Tibial nerve (tissue), 4 donors: ENCODE data around the gene IWS1. TPM values are rescaled to one million over a fixed set of nuclear protein-coding genes. Genes with fewer than 3 reads are reported as not detected.

ENCODE experiments used
- DNase-seq, 2 donors: peaks; one replicate each; pipeline ENCODE4 v3.0.0-alpha.2; 2019; ENCODE audit warnings: low spot score in 2 of 2
- H3K27ac ChIP-seq, 4 donors: fragments of 200-600 bp; sonication (generic) in 3 of 4; one replicate each; pipeline ENCODE4 v1.5.1; 2017 to 2019; ENCODE audit warnings: mild to moderate bottlenecking in 1 of 4
- H3K27me3 ChIP-seq, 2 donors: fragments of 200-600 bp; sonication (generic) in 1 of 2; one replicate each; pipeline versions ENCODE4 v1.5.1 to v1.6.0; 2017 to 2019
- H3K36me3 ChIP-seq, 3 donors: fragments of 200-600 bp; sonication (generic); one replicate each; pipeline ENCODE4 v1.5.1; 2018 to 2019
- H3K4me1 ChIP-seq, 4 donors: fragments of 200-600 bp; sonication (generic) in 3 of 4; one replicate each; pipeline ENCODE4 v1.5.1; 2017 to 2019
- H3K4me3 ChIP-seq, 4 donors: fragments of 200-600 bp; sonication (generic) in 3 of 4; one replicate each; pipeline ENCODE4 v1.5.1; 2017 to 2019; ENCODE audit warnings: mild to moderate bottlenecking in 1 of 4, moderate library complexity in 1 of 4
- H3K9me3 ChIP-seq, 4 donors: fragments of 200-600 bp; sonication (generic) in 3 of 4; one replicate each; pipeline ENCODE4 v1.5.1; 2017 to 2019
- EP300 ChIP-seq, 2 donors: sonication (generic); formaldehyde crosslinking; IDR thresholded peaks; one replicate each; pipeline ENCODE4 v1.6.1; 2017; ENCODE audit warnings: antibody characterized with exemption in 2 of 2, mild to moderate bottlenecking in 1 of 2
- POLR2A ChIP-seq, 2 donors: fragments of 450-650 bp; IDR thresholded peaks; one replicate each; pipeline ENCODE4 v1.6.1; 2017; ENCODE audit warnings: antibody characterized with exemption in 2 of 2, mild to moderate bottlenecking in 2 of 2, moderate library complexity in 2 of 2
- WGBS, 2 donors: methylation state at CpG; one replicate each; pipeline ENCODE4 v1.1.5; 2018; 5-methylcytosine and 5-hydroxymethylcytosine counted together
- total RNA-seq, 4 donors: library from RNA; depleted of rRNA; stranded (reverse); fragments of >200 nt; gene quantifications; one replicate each; pipeline ENCODE4 v1.1.0, GENCODE V29; 2016
- TF ChIP-seq, protein P1 (sequence below), 5 experiments: fragments of 200-600 bp in 3 of 5; fragments of 450-650 bp in 2 of 5; sonication (generic) in 3 of 5; IDR thresholded peaks; one replicate each; pipeline ENCODE4 v1.5.1; 2016 to 2019; ENCODE audit warnings: antibody characterized with exemption in 5 of 5, mild to moderate bottlenecking in 3 of 5, moderate library complexity in 2 of 5

The IWS1 gene
- 10 to 100 TPM; 28.4 to 42.6 (median 39.6) TPM for total RNA-seq

DNA sequence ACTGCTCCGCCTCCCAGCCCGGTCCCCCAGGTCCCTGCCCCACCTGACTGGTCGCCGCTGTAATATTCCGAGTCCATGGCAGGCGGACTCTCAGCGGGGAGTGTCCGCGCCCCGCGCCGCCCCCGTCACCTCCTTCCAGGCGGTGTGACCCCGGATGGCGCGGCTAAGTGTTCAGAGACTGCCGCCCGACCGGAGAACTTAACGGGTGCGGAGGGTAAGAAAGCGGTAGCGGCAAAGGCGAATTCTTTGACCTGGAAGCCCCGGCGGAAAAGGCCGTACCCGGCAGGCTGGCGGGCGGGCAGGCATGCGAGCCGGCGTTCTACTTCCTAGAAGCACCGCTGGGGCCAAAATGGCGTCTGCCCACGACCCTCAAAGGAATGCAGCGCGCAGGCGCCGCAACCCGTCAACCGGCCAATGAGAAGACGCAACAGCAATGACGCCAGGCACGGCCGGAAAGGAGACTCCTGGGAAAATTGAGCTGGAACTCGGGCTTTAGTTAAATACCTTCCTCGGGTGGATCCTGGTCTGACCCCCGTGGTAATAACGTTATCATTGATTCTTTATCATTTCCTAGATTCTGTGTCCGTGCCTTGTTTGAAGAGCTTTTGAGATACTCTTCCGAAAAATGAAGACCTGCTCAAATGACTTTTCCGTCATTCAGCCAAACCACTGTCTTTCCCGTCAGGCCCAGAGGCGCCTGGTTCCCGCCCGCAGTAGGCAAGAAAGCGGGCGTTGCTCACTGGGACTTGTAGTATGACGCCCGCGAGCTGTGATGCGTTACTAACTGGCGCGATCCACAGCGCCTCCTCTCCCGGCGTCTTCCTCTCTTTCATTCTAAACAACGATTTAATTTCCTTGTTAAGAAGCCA, at the start of gene IWS1:
IWS1 (minus strand) TSS at position 358 of the 869 bp plus-strand sequence; CDS start at position 77, 281 bp downstream.
- H3K27me3 ChIP-seq, result no peaks in the 10 kb centered on the region
- H3K36me3 ChIP-seq, result peaks cover 0 to 15% (median 4%) of the 10 kb centered on the region in 3 donors
- DNase-seq, result peak; percentile 90 to 91
- peak within 1 kb of the TSS; percentile 93 to 97 (median 94) for H3K4me3 ChIP-seq
- WGBS, 2 donors, result 0 to 1% methylated on average over 54 to 56 of the region's 70 CpGs
- TF ChIP-seq, protein P1, sequence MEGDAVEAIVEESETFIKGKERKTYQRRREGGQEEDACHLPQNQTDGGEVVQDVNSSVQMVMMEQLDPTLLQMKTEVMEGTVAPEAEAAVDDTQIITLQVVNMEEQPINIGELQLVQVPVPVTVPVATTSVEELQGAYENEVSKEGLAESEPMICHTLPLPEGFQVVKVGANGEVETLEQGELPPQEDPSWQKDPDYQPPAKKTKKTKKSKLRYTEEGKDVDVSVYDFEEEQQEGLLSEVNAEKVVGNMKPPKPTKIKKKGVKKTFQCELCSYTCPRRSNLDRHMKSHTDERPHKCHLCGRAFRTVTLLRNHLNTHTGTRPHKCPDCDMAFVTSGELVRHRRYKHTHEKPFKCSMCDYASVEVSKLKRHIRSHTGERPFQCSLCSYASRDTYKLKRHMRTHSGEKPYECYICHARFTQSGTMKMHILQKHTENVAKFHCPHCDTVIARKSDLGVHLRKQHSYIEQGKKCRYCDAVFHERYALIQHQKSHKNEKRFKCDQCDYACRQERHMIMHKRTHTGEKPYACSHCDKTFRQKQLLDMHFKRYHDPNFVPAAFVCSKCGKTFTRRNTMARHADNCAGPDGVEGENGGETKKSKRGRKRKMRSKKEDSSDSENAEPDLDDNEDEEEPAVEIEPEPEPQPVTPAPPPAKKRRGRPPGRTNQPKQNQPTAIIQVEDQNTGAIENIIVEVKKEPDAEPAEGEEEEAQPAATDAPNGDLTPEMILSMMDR (IDR thresholded peaks at IDR 0.05), result peak in 4 of 5 experiments; percentile 33 to 80 (median 60)
- TF ChIP-seq POLR2A (IDR thresholded peaks at IDR 0.05) (peak; percentile 41 to 70), EP300 (IDR thresholded peaks at IDR 0.05) (peak; percentile 90 to 92)
- peaks cover 0 to 29% (median 17%) of the 10 kb centered on the region in 4 donors for H3K4me1 ChIP-seq
- H3K9me3 ChIP-seq, result peaks cover 0 to 5% (median 0%) of the 10 kb centered on the region in 4 donors
- H3K27ac ChIP-seq, result peak within 1 kb of the TSS; percentile 81 to 96 (median 94)

DNA sequence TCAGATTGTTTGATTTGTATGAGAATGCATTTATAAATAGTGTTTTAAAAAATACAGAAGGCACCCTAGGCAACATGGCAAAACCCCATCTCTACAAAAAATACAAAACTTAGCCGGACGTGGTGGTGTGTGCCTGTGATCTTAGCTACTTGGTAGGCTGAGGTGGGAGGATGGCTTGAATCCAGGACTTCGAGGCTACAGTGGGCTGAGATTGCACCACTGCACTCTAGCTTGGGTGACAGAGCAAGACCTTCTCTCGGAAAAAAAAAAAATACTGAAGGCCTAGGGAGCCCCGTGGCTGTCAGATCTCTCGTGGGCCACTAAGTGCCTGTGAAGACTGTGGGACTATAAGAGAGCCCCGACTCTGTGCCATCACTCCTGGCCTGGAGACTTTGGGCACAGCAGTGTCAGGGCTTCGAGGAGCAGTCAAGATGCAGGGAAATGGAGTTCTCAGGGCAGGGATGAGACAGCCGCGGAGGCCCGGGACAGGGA, 49.7 kb upstream of the IWS1 start:
- H3K4me3 ChIP-seq, result no peak overlapping the region
- no peaks in the 10 kb centered on the region for H3K36me3 ChIP-seq
- no peaks in the 10 kb centered on the region for H3K27me3 ChIP-seq
- TF ChIP-seq EP300 (IDR thresholded peaks at IDR 0.05) (no peak), POLR2A (IDR thresholded peaks at IDR 0.05) (no peak)
- TF ChIP-seq, protein P1 (IDR thresholded peaks at IDR 0.05), result no peak
- H3K27ac ChIP-seq, result no peak overlapping the region
- no peak for DNase-seq
- no peaks in the 10 kb centered on the region for H3K9me3 ChIP-seq
- WGBS, 2 donors, result 57 to 68% methylated on average over 8 to 11 of the region's 11 CpGs
- H3K4me1 ChIP-seq, result peaks cover 0 to 10% (median 2%) of the 10 kb centered on the region in 4 donors

DNA sequence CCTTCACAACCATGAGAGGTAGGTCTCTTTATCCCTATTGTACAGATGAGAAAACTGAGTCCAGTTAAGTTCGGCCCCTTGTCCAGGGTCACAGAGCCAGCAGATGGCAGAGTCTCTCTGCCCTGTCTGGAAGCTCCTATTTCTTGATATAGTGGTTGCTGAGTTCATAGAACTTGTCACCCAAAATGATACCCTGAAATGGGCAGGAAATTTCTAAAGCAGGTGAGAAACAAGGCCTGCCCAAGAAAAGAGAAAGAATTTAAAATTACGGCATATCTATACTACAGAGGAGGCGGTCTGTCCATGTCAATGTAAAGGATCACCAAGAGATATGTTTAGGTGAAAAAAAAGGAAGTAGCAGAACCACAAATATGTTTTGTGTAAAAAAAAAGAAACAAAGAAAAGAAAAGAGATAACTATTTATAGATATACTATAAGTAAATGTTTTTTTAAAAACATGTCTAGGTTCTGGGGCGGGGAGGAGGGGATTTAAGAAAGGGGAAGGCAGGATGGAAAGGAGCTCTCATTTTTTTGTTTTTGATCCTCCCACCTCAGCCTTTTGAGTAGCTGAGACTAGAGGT, 49.0 kb upstream of the IWS1 start:
- WGBS, 2 donors, result 81 to 90% methylated on average over 4 of the region's 4 CpGs

GRCh38 chr2:127574656-127575055, 48.4 kb upstream of the IWS1 start:
- TF ChIP-seq, protein P1 (IDR thresholded peaks at IDR 0.05), result no peak
- no peak for TF ChIP-seq POLR2A (IDR thresholded peaks at IDR 0.05)
- no peak for TF ChIP-seq EP300 (IDR thresholded peaks at IDR 0.05)
- H3K4me3 ChIP-seq, result no peak overlapping the region

More for the DNA sequence above, 49.0 kb upstream of the IWS1 start:
- no peaks in the 10 kb centered on the region for H3K9me3 ChIP-seq
- DNase-seq, result no peak
- H3K36me3 ChIP-seq, result no peaks in the 10 kb centered on the region
- H3K4me1 ChIP-seq, result peaks cover 0 to 17% (median 5%) of the 10 kb centered on the region in 4 donors
- H3K27ac ChIP-seq, result no peak overlapping the region
- TF ChIP-seq EP300 (IDR thresholded peaks at IDR 0.05) (no peak), POLR2A (IDR thresholded peaks at IDR 0.05) (no peak)
- TF ChIP-seq, protein P1 (IDR thresholded peaks at IDR 0.05), result no peak
- no peaks in the 10 kb centered on the region for H3K27me3 ChIP-seq
- no peak overlapping the region for H3K4me3 ChIP-seq

More at GRCh38 chr2:127574656-127575055, 48.4 kb upstream of the IWS1 start:
- Histone ChIP-seq H3K4me1 (peaks cover 0 to 23% (median 11%) of the 10 kb centered on the region in 4 donors), H3K9me3 (no peaks in the 10 kb centered on the region), H3K36me3 (no peaks in the 10 kb centered on the region), H3K27ac (no peak overlapping the region), H3K27me3 (no peaks in the 10 kb centered on the region)
- no peak for DNase-seq
- WGBS, 2 donors, result 95 to 97% methylated on average over 3 of the region's 3 CpGs
